Suprapubic skin (tissue), 4 donors: ENCODE data around the gene FAM187B.

Experiments used
- POLR2A ChIP-seq, 2 donors: fragments of 450-650 bp; IDR thresholded peaks; one replicate each; pipeline ENCODE4 v1.6.1; 2017; ENCODE audit warnings: antibody characterized with exemption in 2 of 2, mild to moderate bottlenecking in 2 of 2, moderate library complexity in 2 of 2
- POLR2AphosphoS5 ChIP-seq, 3 donors: sonication (generic); formaldehyde crosslinking; IDR thresholded peaks; one replicate each; pipeline ENCODE4 v1.6.1; 2017; ENCODE audit warnings: antibody characterized with exemption in 3 of 3
- TF ChIP-seq, protein P1 (sequence below), 2 donors: fragments of 200-600 bp in 1 of 2; fragments of 450-650 bp in 1 of 2; sonication (generic) in 1 of 2; IDR thresholded peaks; one replicate each; pipeline ENCODE4 v1.5.1; 2016 to 2019; ENCODE audit warnings: antibody characterized with exemption in 2 of 2, mild to moderate bottlenecking in 1 of 2, moderate library complexity in 1 of 2

DNA sequence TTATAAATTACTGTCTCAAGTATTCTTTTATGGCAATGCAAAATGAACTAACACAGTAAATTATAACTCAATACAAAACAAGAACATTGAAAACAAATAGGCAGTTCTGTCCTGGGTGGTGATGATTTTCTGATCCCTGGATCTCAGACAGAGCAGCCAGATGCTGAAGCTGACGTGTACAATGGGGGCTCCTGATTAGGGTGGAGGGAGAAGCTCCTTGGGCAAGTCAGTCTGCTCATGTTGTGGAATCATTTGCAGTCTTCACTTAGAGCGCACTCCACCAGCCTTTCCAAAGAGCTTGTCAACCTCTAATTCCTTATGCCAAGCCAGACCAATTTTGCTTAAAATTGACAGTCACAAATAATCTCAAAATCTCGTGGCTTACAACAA lies 52.4 kb downstream of the FAM187B start:
- TF ChIP-seq POLR2A (IDR thresholded peaks at IDR 0.05) (no peak), POLR2AphosphoS5 (IDR thresholded peaks at IDR 0.05) (no peak)
- TF ChIP-seq, protein P1, sequence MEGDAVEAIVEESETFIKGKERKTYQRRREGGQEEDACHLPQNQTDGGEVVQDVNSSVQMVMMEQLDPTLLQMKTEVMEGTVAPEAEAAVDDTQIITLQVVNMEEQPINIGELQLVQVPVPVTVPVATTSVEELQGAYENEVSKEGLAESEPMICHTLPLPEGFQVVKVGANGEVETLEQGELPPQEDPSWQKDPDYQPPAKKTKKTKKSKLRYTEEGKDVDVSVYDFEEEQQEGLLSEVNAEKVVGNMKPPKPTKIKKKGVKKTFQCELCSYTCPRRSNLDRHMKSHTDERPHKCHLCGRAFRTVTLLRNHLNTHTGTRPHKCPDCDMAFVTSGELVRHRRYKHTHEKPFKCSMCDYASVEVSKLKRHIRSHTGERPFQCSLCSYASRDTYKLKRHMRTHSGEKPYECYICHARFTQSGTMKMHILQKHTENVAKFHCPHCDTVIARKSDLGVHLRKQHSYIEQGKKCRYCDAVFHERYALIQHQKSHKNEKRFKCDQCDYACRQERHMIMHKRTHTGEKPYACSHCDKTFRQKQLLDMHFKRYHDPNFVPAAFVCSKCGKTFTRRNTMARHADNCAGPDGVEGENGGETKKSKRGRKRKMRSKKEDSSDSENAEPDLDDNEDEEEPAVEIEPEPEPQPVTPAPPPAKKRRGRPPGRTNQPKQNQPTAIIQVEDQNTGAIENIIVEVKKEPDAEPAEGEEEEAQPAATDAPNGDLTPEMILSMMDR (IDR thresholded peaks at IDR 0.05), result no peak
